H1 (cell line): Measurements from ENCODE around the gene PALD1. TPM values are rescaled to one million over a fixed set of nuclear protein-coding genes. Genes with fewer than 3 reads are reported as not detected.

Source experiments
- CTCF ChIA-PET: fragments of 300-600 bp; sonication (Branson Sonifier 250); formaldehyde crosslinking; loops from one replicate; lab custom pipeline; 2021; ENCODE audit not compliant: partially characterized antibody; lab: Charles Lee
- POLR2A ChIA-PET: fragments of 300-600 bp; sonication (Branson Sonifier 250); formaldehyde crosslinking; loops from one replicate; lab custom pipeline; 2021; ENCODE audit warnings: inconsistent platforms; ENCODE audit not compliant: partially characterized antibody; lab: Charles Lee
- DNase-seq, 2 experiments: peaks; one replicate each; pipeline versions ENCODE4 v3.0.0 to v3.0.0-alpha.2; 2010 to 2022; ENCODE audit warnings: low spot score in 2 of 2, low read depth in 1 of 2, mixed read lengths in 1 of 2
- FAIRE-seq: peaks from 2 replicates; lab custom pipeline; 2011; peaks lifted over from hg19 to GRCh38; lab: Jason Lieb, UNC
- H2AFZ ChIP-seq: 2 replicates; pipeline ENCODE4 v1.8.1; 2012; ENCODE audit warnings: low read length, inconsistent platforms
- H2AK5ac ChIP-seq: 2 replicates; pipeline ENCODE4 v1.6.1; 2013; ENCODE audit warnings: low read depth, low read length
- H2BK120ac ChIP-seq: replicated peaks from 2 replicates; pipeline ENCODE3; 2013; ENCODE audit warnings: low read depth, low read length, inconsistent platforms
- H2BK12ac ChIP-seq: 2 replicates; pipeline ENCODE4 v1.6.1; 2013; ENCODE audit warnings: low read depth, low read length
- H2BK15ac ChIP-seq: 2 replicates; pipeline ENCODE4 v1.6.1; 2013; ENCODE audit warnings: low read length
- H2BK20ac ChIP-seq: 2 replicates; pipeline ENCODE4 v1.6.1; 2013; ENCODE audit warnings: low read length
- H2BK5ac ChIP-seq: 2 replicates; pipeline ENCODE4 v1.6.1; 2013; ENCODE audit warnings: low read depth, low read length
- H3K14ac ChIP-seq: 2 replicates; pipeline ENCODE4 v1.6.1; 2013; ENCODE audit warnings: inconsistent platforms; ENCODE audit not compliant: insufficient read length
- H3K18ac ChIP-seq: 2 replicates; pipeline ENCODE4 v1.6.1; 2013; ENCODE audit warnings: low read length; ENCODE audit errors: extremely low read depth
- H3K23ac ChIP-seq: 2 replicates; pipeline ENCODE4 v1.6.1; 2013; ENCODE audit warnings: inconsistent platforms; ENCODE audit not compliant: insufficient read length
- H3K23me2 ChIP-seq: 2 replicates; pipeline ENCODE4 v1.6.1; 2013; ENCODE audit warnings: low read depth, low read length
- H3K27ac ChIP-seq: 2 replicates; pipeline ENCODE4 v1.6.1; 2011; ENCODE audit warnings: low read depth, low read length, inconsistent platforms
- H3K27me3 ChIP-seq, 4 experiments: replicated peaks in 1 of 4; 1 replicate in 1 of 4; 2 replicates in 3 of 4; pipeline versions ENCODE4 v1.6.1 to v1.8.1; 2011 to 2013; ENCODE audit warnings: low read length in 3 of 4, mild to moderate bottlenecking in 3 of 4, inconsistent platforms in 2 of 4, mixed read lengths in 2 of 4, moderate library complexity in 1 of 4; ENCODE audit not compliant: control insufficient read depth in 3 of 4, insufficient read depth in 3 of 4; ENCODE audit errors: extremely low read depth in 1 of 4
- H3K36me3 ChIP-seq, 4 experiments: 2 replicates each; pipeline versions ENCODE4 v1.6.1 to v1.8.1; 2011 to 2013; ENCODE audit warnings: mild to moderate bottlenecking in 4 of 4, low read length in 3 of 4, moderate library complexity in 2 of 4, control low read depth in 1 of 4, inconsistent platforms in 1 of 4; ENCODE audit not compliant: insufficient read depth in 4 of 4, control insufficient read depth in 2 of 4
- H3K4ac ChIP-seq: replicated peaks from 2 replicates; pipeline ENCODE3; 2013; ENCODE audit warnings: low read length, low read depth, mixed read lengths, inconsistent platforms; ENCODE audit not compliant: insufficient read length
- H3K4me1 ChIP-seq, 4 experiments: replicated peaks in 1 of 4; 1 replicate in 1 of 4; 2 replicates in 3 of 4; pipeline versions ENCODE4 v1.6.1 to v1.8.1; 2011 to 2013; ENCODE audit warnings: low read length in 3 of 4, inconsistent platforms in 2 of 4, mixed read lengths in 1 of 4; ENCODE audit not compliant: insufficient read depth in 4 of 4, control insufficient read depth in 3 of 4
- H3K4me2 ChIP-seq, 2 experiments: 2 replicates each; pipeline versions ENCODE4 v1.6.1 to v1.8.1; 2011 to 2013; ENCODE audit warnings: low read depth in 2 of 2, low read length in 2 of 2, control low read depth in 1 of 2, inconsistent platforms in 1 of 2, mild to moderate bottlenecking in 1 of 2; ENCODE audit not compliant: insufficient read depth in 1 of 2
- H3K4me3 ChIP-seq, 4 experiments: fragments of 200-600, 300-600 bp in 1 of 4; sonication (generic), shearing (Covaris generic), sonication (Bioruptor Twin) in 1 of 4; 2 replicates each; pipeline versions ENCODE4 v1.5.1 to v1.8.1; 2011 to 2016; ENCODE audit warnings: low read length in 4 of 4, low read depth in 3 of 4, control low read depth in 2 of 4, inconsistent platforms in 2 of 4, mild to moderate bottlenecking in 2 of 4, mixed read lengths in 1 of 4, moderate library complexity in 1 of 4; ENCODE audit not compliant: insufficient read depth in 2 of 4; ENCODE audit errors: extremely low read depth in 1 of 4
- H3K56ac ChIP-seq: replicated peaks from 2 replicates; pipeline ENCODE3; 2013; ENCODE audit warnings: low read depth, mild to moderate bottlenecking, mixed read lengths, low read length, inconsistent platforms; ENCODE audit not compliant: insufficient read length
- H3K79me1 ChIP-seq: 2 replicates; pipeline ENCODE4 v1.6.1; 2013; ENCODE audit warnings: low read depth, low read length, control low read depth
- H3K79me2 ChIP-seq, 2 experiments: 2 replicates each; pipeline versions ENCODE4 v1.6.1 to v1.8.1; 2012 to 2013; ENCODE audit warnings: low read length in 2 of 2, mild to moderate bottlenecking in 2 of 2, inconsistent platforms in 1 of 2; ENCODE audit not compliant: insufficient read depth in 2 of 2, control insufficient read depth in 1 of 2
- H3K9ac ChIP-seq, 4 experiments: replicated peaks in 1 of 4; 1 replicate in 1 of 4; 2 replicates in 3 of 4; pipeline versions ENCODE4 v1.6.1 to v1.8.1; 2011 to 2013; ENCODE audit warnings: low read depth in 3 of 4, low read length in 3 of 4, control low read depth in 2 of 4, mild to moderate bottlenecking in 2 of 4, moderate library complexity in 2 of 4, inconsistent platforms in 1 of 4; ENCODE audit errors: extremely low read depth in 1 of 4
- H3K9me3 ChIP-seq, 2 experiments: 2 replicates each; pipeline versions ENCODE4 v1.6.1 to v1.8.1; 2012 to 2013; ENCODE audit warnings: mild to moderate bottlenecking in 2 of 2, moderate library complexity in 2 of 2, control low read depth in 1 of 2, inconsistent platforms in 1 of 2, low read depth in 1 of 2, low read length in 1 of 2, mixed read lengths in 1 of 2; ENCODE audit not compliant: insufficient read depth in 2 of 2
- H4K20me1 ChIP-seq, 2 experiments: replicated peaks in 1 of 2; 2 replicates each; pipeline versions ENCODE3 to v1.8.1; 2011 to 2013; ENCODE audit warnings: inconsistent platforms in 2 of 2, low read length in 2 of 2, mild to moderate bottlenecking in 1 of 2; ENCODE audit not compliant: insufficient read depth in 2 of 2, control insufficient read depth in 1 of 2
- H4K5ac ChIP-seq: 2 replicates; pipeline ENCODE4 v1.6.1; 2013; ENCODE audit warnings: low read length, low read depth, mixed read lengths, inconsistent platforms; ENCODE audit not compliant: insufficient read length
- H4K8ac ChIP-seq: 2 replicates; pipeline ENCODE4 v1.8.0; 2013; ENCODE audit warnings: mild to moderate bottlenecking, moderate library complexity, low read length, inconsistent platforms; ENCODE audit not compliant: insufficient read depth; ENCODE audit errors: extremely low read depth
- H4K91ac ChIP-seq: replicated peaks from 2 replicates; pipeline ENCODE3; 2013; ENCODE audit warnings: low read length, mixed read lengths, inconsistent platforms; ENCODE audit not compliant: insufficient read length
- BACH1 ChIP-seq: IDR thresholded peaks from 2 replicates; pipeline ENCODE4 v1.6.1; 2012; ENCODE audit warnings: low read length, improper control_type of control experiment
- POLR2A ChIP-seq, 2 experiments: IDR thresholded peaks; 1 replicate in 1 of 2; 2 replicates in 1 of 2; pipeline ENCODE4 v1.6.1; 2011; ENCODE audit warnings: low read depth in 2 of 2, low read length in 2 of 2, mild to moderate bottlenecking in 2 of 2; ENCODE audit errors: control extremely low read depth in 1 of 2
- RBBP5 ChIP-seq: IDR thresholded peaks from 2 replicates; pipeline ENCODE4 v1.7.1; 2012; ENCODE audit warnings: low read depth, mild to moderate bottlenecking, inconsistent platforms, low read length, moderate library complexity, borderline replicate concordance
- RNF2 ChIP-seq: fragments of 200-900, 300-1000 bp; sonication (generic); IDR thresholded peaks from 2 replicates; pipeline ENCODE4 v1.7.1; 2016; ENCODE audit warnings: borderline replicate concordance, low read depth, mild to moderate bottlenecking, antibody characterized with exemption, low read length; ENCODE audit not compliant: poor library complexity, severe bottlenecking; ENCODE audit errors: missing control alignments
- SIX5 ChIP-seq: IDR thresholded peaks from 2 replicates; pipeline ENCODE4 v1.6.1; 2011; ENCODE audit warnings: mild to moderate bottlenecking, low read depth, low read length
- TAF7 ChIP-seq: optimal IDR thresholded peaks from 2 replicates; pipeline ENCODE3; 2011; ENCODE audit warnings: low read depth, mild to moderate bottlenecking, inconsistent platforms, low read length, moderate library complexity, borderline replicate concordance
- TCF12 ChIP-seq: IDR thresholded peaks from 2 replicates; pipeline ENCODE4 v1.6.1; 2011; ENCODE audit warnings: low read depth, mild to moderate bottlenecking, low read length
- WGBS, 2 experiments: shearing (Covaris generic) in 1 of 2; methylation state at CpG; one replicate each; pipeline versions ENCODE4 v1.1.6 to v1.1.7; 2013 to 2015; ENCODE audit warnings: low lambda C conversion rate in 2 of 2, mixed read lengths in 2 of 2, inconsistent platforms in 1 of 2, low coverage in 1 of 2, missing lambda C conversion rate in 1 of 2; ENCODE audit not compliant: insufficient replicate concordance in 2 of 2, insufficient coverage in 1 of 2, insufficient read length in 1 of 2; ENCODE audit errors: extremely low coverage in 1 of 2, missing lambda C conversion rate in 1 of 2; 5-methylcytosine and 5-hydroxymethylcytosine counted together
- polyA plus RNA-seq, 7 experiments: library from polyadenylated mRNA; depleted of rRNA in 3 of 7; stranded (reverse) in 5 of 7; unstranded in 2 of 7; fragments of >200 nt in 5 of 7; fragments of 200-250 nt in 2 of 7; gene quantifications; 1 replicate in 5 of 7; 2 replicates in 1 of 7; 4 replicates in 1 of 7; pipeline versions ENCODE4 v1.2.1 to v1.2.3, GENCODE V29; 2011 to 2013; ENCODE audit warnings: missing spikeins in 2 of 7, mixed read lengths in 2 of 7
- total RNA-seq: library from RNA; stranded (reverse); fragmentation: NEBNext Ultra II Directional; extraction: Animal tissue kit (Norgen Biotek cat#: 25700); gene quantifications from 2 replicates; pipeline ENCODE4 v1.2.1, GENCODE V29; 2021

Gene PALD1
- total and polyA plus RNA-seq, 2 of the 8 experiments (the other 6 are each of a cell fraction or from before 2014, with no cell fraction given) = 13.3 to 32.8 TPM

DNA sequence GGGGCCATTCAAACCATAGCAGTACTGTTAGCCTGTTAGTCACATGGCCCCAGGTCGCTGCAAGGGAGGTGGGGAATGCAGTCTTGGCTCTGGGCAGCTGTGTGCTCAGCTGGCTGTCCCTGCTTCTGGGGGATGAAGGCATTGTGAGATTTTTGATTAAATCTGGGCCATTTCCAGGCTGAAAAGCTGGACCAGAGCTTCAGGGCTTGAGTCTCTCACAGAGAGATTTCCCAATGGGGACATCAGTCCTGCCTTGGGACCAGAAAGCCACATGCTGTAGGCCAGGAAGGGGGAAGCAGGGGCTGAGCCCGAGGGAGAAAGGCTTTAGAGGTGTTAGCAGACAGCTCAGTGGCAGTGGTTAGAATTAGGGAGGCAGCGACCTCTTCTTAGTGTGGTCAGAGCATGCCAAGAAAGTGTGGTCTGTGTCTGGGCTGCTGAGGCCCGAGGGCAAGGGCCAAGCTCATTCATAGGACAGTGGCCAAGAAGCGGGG lies 33.6 kb downstream of the PALD1 start:
- Histone ChIP-seq H3K9ac (no peak overlapping the region), H3K79me1 (peaks cover 8% of the 10 kb centered on the region), H3K27ac (no peak overlapping the region), H2BK120ac (no peak overlapping the region), H3K36me3 (no peaks in the 10 kb centered on the region), H2BK15ac (no peak overlapping the region), H2AK5ac (no peak overlapping the region), H3K4me3 (no peak overlapping the region), H3K79me2 (no peaks in the 10 kb centered on the region), H3K23me2 (no peaks in the 10 kb centered on the region; the same call in 1 of the 2 replicates), H2BK12ac (no peak overlapping the region), H3K23ac (no peak overlapping the region), H3K4me1 (peaks cover 0 to 26% (median 19%) of the 10 kb centered on the region in 4 experiments; a peak in 6 of 7 replicates), H2AFZ (no peak overlapping the region), H3K56ac (no peak overlapping the region), H3K4me2 (no peak overlapping the region), H2BK5ac (no peak overlapping the region), H3K18ac (no peak overlapping the region), H4K91ac (no peak overlapping the region), H3K4ac (no peak overlapping the region), H3K14ac (no peak overlapping the region), H4K20me1 (peaks cover 0 to 5% of the 10 kb centered on the region in 2 experiments), H3K27me3 (no peaks in the 10 kb centered on the region; a peak in 3 of 7 replicates), H4K5ac (no peak overlapping the region), H3K9me3 (no peaks in the 10 kb centered on the region), H2BK20ac (no peak overlapping the region), H4K8ac (no peak overlapping the region)
- FAIRE-seq (no peak), DNase-seq (no peak)
- ChIA-PET POLR2A (interaction anchor here (0.9 to 2.2 kb wide), 3 partner anchors 11 to 35 kb away, joined by 3 to 7 read pairs (median 3); no protein-coding TSS in a partner anchor), CTCF (interaction anchor here (0.7 to 1.6 kb wide), 6 partner anchors 13 to 33 kb away, joined by 3 to 11 read pairs (median 3); no protein-coding TSS in a partner anchor)
- WGBS, 2 experiments = 87% methylated on average over 5 of the region's 5 CpGs; no CpG with 5 or more reads in 1 of the 2 experiments
- TF ChIP-seq TAF7 = no peak
- TF ChIP-seq RNF2 = no peak
- TF ChIP-seq TCF12 = no peak
- no peak for TF ChIP-seq BACH1
- TF ChIP-seq SIX5 = no peak
- no peak for TF ChIP-seq POLR2A (IDR thresholded peaks at IDR 0.05; ENCODE audit: control extremely low read depth in 1 of 2, low read depth in 2 of 2, low read length in 2 of 2)
- TF ChIP-seq RBBP5 = no peak
